Measurements from ENCODE around the gene SLC25A12. TPM values are rescaled to one million over a fixed set of nuclear protein-coding genes. Genes with fewer than 3 reads are reported as not detected.

Gene SLC25A12
- total and polyA plus RNA-seq, 10 of the 15 experiments (the other 5 are each of a cell fraction or from before 2014, with no cell fraction given) = 20.9 to 50.0 (median 33.0) TPM

DNA sequence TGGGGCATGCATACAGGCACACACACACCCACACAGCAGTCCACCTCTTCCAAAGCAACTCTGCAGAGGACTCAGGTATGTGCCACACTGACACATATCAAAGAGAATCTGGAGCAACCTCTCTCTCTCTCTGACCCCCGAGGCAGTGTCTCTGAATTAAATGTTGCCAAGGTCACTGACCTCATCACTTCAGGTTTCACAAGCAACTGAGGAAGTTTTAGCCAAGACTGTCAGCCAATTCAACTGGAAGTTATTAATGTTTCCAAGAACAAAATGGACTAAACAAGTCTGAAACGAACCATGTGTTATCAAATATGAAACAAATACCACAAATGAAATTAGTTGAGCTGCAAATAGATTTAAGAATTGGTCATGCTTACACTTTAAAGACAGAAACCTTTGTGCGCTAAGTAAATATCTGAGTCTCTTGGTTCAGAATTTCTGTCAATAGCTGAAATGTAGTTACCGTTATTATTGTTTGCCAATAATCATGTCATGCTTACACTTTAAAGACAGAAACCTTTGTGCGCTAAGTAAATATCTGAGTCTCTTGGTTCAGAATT lies 86.1 kb downstream of the SLC25A12 start:
- no peak for FAIRE-seq
- TF ChIP-seq NFXL1 (IDR thresholded peaks at IDR 0.05; ENCODE audit: borderline replicate concordance) = no peak
- TF ChIP-seq, protein P1, sequence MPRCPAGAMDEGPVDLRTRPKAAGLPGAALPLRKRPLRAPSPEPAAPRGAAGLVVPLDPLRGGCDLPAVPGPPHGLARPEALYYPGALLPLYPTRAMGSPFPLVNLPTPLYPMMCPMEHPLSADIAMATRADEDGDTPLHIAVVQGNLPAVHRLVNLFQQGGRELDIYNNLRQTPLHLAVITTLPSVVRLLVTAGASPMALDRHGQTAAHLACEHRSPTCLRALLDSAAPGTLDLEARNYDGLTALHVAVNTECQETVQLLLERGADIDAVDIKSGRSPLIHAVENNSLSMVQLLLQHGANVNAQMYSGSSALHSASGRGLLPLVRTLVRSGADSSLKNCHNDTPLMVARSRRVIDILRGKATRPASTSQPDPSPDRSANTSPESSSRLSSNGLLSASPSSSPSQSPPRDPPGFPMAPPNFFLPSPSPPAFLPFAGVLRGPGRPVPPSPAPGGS (IDR thresholded peaks at IDR 0.05; ENCODE audit: borderline replicate concordance, insufficient read depth, low read depth, low read length, poor library complexity, severe bottlenecking) = no peak
- TF ChIP-seq SP1 (IDR thresholded peaks at IDR 0.05; ENCODE audit: low read depth, low read length) = no peak
- no peak for TF ChIP-seq CREM (IDR thresholded peaks at IDR 0.05; ENCODE audit: low read depth)
- TF ChIP-seq, protein P2, sequence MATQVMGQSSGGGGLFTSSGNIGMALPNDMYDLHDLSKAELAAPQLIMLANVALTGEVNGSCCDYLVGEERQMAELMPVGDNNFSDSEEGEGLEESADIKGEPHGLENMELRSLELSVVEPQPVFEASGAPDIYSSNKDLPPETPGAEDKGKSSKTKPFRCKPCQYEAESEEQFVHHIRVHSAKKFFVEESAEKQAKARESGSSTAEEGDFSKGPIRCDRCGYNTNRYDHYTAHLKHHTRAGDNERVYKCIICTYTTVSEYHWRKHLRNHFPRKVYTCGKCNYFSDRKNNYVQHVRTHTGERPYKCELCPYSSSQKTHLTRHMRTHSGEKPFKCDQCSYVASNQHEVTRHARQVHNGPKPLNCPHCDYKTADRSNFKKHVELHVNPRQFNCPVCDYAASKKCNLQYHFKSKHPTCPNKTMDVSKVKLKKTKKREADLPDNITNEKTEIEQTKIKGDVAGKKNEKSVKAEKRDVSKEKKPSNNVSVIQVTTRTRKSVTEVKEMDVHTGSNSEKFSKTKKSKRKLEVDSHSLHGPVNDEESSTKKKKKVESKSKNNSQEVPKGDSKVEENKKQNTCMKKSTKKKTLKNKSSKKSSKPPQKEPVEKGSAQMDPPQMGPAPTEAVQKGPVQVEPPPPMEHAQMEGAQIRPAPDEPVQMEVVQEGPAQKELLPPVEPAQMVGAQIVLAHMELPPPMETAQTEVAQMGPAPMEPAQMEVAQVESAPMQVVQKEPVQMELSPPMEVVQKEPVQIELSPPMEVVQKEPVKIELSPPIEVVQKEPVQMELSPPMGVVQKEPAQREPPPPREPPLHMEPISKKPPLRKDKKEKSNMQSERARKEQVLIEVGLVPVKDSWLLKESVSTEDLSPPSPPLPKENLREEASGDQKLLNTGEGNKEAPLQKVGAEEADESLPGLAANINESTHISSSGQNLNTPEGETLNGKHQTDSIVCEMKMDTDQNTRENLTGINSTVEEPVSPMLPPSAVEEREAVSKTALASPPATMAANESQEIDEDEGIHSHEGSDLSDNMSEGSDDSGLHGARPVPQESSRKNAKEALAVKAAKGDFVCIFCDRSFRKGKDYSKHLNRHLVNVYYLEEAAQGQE (IDR thresholded peaks at IDR 0.05; ENCODE audit: low read depth, low read length) = no peak
- TF ChIP-seq, protein P3, sequence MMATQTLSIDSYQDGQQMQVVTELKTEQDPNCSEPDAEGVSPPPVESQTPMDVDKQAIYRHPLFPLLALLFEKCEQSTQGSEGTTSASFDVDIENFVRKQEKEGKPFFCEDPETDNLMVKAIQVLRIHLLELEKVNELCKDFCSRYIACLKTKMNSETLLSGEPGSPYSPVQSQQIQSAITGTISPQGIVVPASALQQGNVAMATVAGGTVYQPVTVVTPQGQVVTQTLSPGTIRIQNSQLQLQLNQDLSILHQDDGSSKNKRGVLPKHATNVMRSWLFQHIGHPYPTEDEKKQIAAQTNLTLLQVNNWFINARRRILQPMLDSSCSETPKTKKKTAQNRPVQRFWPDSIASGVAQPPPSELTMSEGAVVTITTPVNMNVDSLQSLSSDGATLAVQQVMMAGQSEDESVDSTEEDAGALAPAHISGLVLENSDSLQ (IDR thresholded peaks at IDR 0.05) = no peak
- TF ChIP-seq NFYB (IDR thresholded peaks at IDR 0.05; ENCODE audit: insufficient read depth, low read depth, low read length) = no peak
- no peak for TF ChIP-seq ZNF217 (IDR thresholded peaks at IDR 0.05)
- TF ChIP-seq, protein P4, sequence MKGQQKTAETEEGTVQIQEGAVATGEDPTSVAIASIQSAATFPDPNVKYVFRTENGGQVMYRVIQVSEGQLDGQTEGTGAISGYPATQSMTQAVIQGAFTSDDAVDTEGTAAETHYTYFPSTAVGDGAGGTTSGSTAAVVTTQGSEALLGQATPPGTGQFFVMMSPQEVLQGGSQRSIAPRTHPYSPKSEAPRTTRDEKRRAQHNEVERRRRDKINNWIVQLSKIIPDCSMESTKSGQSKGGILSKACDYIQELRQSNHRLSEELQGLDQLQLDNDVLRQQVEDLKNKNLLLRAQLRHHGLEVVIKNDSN (IDR thresholded peaks at IDR 0.05; ENCODE audit: borderline replicate concordance, extremely low read length, insufficient read depth, low read depth, low read length) = no peak
- no peak for TF ChIP-seq TCF12 (IDR thresholded peaks at IDR 0.05; ENCODE audit: low read depth, low read length)
- no peak for TF ChIP-seq CHD4 (IDR thresholded peaks at IDR 0.05)
- no peak for TF ChIP-seq BACH1 (IDR thresholded peaks at IDR 0.05; ENCODE audit: borderline replicate concordance)
- no peak for TF ChIP-seq IKZF2 (IDR thresholded peaks at IDR 0.05)
- TF ChIP-seq RAD21 (IDR thresholded peaks at IDR 0.05; ENCODE audit: insufficient read depth, low read depth, low read length) = no peak

More for the DNA sequence above, 86.1 kb downstream of the SLC25A12 start:
- ChIA-PET SMC1A (ENCODE audit: uncharacterized antibody, unreplicated experiment) (no interaction called here), CTCF (no interaction called here), POLR2A (no interaction called here), RAD21 (ENCODE audit: unreplicated experiment) (no interaction called here)
- Histone ChIP-seq H4K20me1 (ENCODE audit: control insufficient read depth, insufficient read depth) (no peaks in the 10 kb centered on the region), H2AFZ (ENCODE audit: control insufficient read depth, low read depth, low read length) (no peak overlapping the region), H3K27ac (ENCODE audit: control insufficient read depth, insufficient read depth) (no peak overlapping the region), H3K27me3 (replicated peaks in 1 of 2; ENCODE audit: control insufficient read depth in 2 of 2, insufficient read depth in 2 of 2, low read length in 1 of 2) (no peaks in the 10 kb centered on the region), H3K36me3 (ENCODE audit: control insufficient read depth in 2 of 2, insufficient read depth in 2 of 2, low read length in 1 of 2) (peaks cover 2 to 4% of the 10 kb centered on the region in 2 experiments; a peak in 3 of 4 replicates), H3K79me2 (ENCODE audit: control insufficient read depth, insufficient read depth, low read length) (no peaks in the 10 kb centered on the region), H3K4me2 (ENCODE audit: control insufficient read depth, insufficient read depth) (no peak overlapping the region), H3K4me1 (ENCODE audit: control insufficient read depth, insufficient read depth, low read length) (no peaks in the 10 kb centered on the region), H3K9me3 (replicated peaks; ENCODE audit: control insufficient read depth, insufficient read depth, low read length) (no peaks in the 10 kb centered on the region), H3K4me3 (no peak overlapping the region), H3K9ac (ENCODE audit: control insufficient read depth, insufficient read depth, low read length) (no peak overlapping the region)
- WGBS (ENCODE audit: insufficient coverage, insufficient replicate concordance, low lambda C conversion rate, missing lambda C conversion rate) = 68% methylated on average over 5 of the region's 5 CpGs
- DNase-seq (ENCODE audit: low read depth, low spot score) (no peak), ATAC-seq (no peak)
- intact Hi-C loops (cut with micrococcal nuclease; ENCODE audit: unreplicated experiment) (no loop called here), in situ Hi-C loops (cut with MboI) (loop anchor here (25.0 kb wide), 1 partner anchor 304 kb away; the partner anchor contains the start of gene DLX2)
- BruUV-seq (replicated peaks) = no TSS peak
